Forelimb muscle (tissue), 1 donor: ENCODE results near the gene ANKRD11. TPM values are rescaled to one million over a fixed set of nuclear protein-coding genes. Genes with fewer than 3 reads are reported as not detected.
"Not testable (repeated sequence)": the region's sequence is repeated elsewhere in the genome, so short reads cannot be mapped to it uniquely, and the experiment has no call there.

ENCODE experiments used
- DNase-seq: peaks from one replicate; pipeline ENCODE4 v3.0.0-alpha.2; 2013; ENCODE audit warnings: low read depth
- polyA plus RNA-seq: library from polyadenylated mRNA; unstranded; fragments of 120-200 nt; gene quantifications from one replicate; pipeline ENCODE4 v1.2.1, GENCODE V29; 2013; ENCODE audit not compliant: insufficient read length

ANKRD11 gene
- polyA plus RNA-seq, 1 donor: 55.7 TPM

DNA sequence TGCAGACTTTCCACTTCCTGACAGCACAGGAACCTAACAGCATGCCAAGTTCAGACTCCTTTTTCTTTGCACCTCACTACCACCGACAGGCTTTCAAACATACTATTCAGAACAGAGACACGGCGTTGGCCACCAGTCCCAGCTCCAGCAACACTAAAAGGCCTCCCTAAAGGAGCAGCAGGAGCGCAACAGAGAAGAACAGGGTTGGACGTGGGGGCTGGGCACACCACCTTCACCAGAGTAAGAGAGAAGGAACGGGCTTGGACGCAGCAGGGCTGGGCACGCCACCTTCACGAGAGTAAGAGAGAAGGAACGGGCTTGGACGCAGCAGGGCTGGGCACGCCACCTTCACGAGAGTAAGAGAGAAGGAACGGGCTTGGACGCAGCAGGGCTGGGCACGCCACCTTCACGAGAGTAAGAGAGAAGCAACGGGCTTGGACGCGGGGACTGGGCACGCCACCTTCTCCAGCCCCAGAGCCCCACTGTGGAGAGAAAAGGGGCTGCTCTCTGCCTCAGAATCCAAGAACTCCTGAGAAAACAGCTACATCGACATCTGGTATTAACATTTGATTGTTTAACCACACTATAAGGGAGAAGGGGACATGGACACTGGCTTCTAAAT, 56.9 kb downstream of the ANKRD11 start:
- not testable (repeated sequence) for DNase-seq

- DNase-seq: no peak
Observed at GRCh38 chr16:89431630-89432029, 58.7 kb downstream of the ANKRD11 start.

DNA sequence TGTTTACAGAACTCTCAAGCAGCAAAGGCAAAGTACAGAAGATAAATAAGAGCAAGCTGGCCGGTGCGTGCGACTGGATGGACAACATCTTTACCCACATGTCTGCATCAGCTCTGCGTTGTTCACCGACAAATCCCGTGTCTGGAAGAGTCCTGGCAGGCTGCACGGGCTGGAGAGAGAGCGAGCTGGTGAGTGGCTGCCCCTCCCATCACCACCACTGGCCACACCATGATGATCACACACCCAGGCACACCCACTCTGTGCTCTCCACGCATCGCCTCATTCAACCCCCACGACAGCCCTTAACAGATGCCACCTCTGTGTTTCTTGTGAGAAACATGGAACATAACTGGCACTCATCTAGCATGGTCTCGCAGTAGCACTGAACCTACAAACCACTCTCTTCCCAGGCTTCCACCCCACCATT, 59.2 kb downstream of the ANKRD11 start:
- no peak for DNase-seq

GRCh38 chr16:89430436-89431157, 59.8 kb downstream of the ANKRD11 start:
- no peak for DNase-seq

- DNase-seq: not testable (repeated sequence)
Observed at GRCh38 chr16:89428605-89429004, 61.8 kb downstream of the ANKRD11 start.

DNA sequence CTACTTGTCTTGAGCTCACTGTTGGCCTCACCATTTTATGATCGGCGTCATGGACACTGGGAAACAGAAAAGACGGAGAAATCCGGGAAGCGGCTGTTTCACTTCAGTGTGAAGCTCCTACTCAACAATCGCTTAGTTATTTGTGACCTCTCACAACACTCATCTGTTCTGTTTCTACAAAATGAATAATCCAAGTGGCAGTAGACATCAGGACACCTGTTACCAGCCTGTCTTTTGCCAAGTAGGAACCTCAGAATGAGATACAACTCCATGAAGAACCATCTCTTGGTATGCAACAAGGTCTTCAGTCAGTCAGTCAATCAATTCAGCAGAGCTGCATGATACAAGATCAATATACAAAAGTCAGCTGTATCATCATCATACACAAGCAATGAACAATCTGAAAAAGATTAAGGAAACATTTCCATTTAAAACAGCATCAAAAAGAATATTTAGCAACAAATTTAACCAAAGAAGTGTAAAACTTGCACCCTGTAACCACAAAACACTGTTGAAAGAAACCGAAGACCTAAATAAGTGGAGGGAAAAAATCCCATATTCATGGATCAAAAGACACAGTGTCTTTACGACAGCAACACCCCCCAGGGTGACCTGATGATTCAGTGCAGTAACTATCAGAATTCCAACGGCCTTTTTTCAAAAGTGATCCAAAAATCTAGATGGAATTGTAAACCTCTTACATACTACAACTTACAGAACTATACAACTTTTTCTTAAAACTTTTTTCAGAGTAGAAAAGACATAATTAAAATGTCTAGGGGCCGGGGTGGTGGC, 63.4 kb downstream of the ANKRD11 start:
- no peak for DNase-seq

GRCh38 chr16:89425523-89425922, 64.8 kb downstream of the ANKRD11 start:
- no peak for DNase-seq

GRCh38 chr16:89423681-89424260, 66.6 kb downstream of the ANKRD11 start:
- no peak for DNase-seq

GRCh38 chr16:89422905-89423630, 67.3 kb downstream of the ANKRD11 start:
- no peak for DNase-seq

DNA sequence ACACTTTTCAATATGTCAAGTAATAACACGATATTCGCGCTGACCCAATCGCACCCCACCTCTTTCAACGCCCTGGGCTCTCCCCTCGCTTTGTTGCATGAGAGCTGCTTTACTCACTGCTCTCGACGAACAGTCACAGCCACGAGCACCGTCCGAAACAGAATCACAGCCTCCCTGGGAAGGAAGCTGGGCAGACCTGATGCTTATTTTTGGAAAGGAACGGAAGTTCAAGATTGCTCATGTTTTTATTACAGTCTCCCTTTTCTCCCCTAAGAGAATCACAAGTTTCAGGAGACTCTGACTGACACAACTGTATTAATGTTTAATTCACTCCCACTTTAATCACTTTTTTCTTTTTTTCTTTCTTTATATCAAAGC, 67.8 kb downstream of the ANKRD11 start:
- no peak for DNase-seq

DNA sequence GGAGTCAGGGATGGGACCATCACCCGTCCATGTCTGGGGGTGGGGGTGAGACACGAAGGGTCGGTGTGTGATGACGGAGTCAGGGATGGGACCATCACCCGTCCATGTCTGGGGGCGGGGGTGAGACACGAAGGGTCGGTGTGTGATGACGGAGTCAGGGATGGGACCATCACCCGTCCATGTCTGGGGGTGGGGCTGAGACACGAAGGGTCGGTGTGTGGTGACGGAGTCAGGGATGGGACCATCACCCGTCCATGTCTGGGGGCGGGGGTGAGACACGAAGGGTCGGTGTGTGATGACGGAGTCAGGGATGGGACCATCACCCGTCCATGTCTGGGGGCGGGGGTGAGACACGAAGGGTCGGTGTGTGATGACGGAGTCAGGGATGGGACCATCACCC, 69.1 kb downstream of the ANKRD11 start:
- DNase-seq: not testable (repeated sequence)

DNA sequence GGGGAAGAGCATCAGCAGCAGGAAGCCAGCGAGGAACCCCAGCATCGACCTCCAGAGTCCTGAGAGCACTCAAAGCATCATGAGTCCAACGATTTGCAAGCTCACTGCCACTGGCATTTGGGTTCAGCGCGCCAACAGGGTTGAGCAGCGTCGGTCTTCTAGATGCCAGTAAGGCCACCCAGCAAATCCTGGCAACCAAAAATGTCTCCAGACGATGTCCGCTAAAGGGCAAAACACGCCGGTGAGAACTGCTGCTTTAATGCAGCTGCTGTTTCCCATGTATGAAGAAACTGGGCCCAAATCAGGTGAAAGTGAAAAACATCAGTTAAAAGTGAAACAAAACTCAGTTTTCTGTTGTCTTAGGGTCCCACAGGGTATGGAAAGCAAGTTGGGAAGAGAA, 70.2 kb downstream of the ANKRD11 start:
- no peak for DNase-seq

GRCh38 chr16:89418352-89418751, 72.0 kb downstream of the ANKRD11 start:
- DNase-seq: no peak

- DNase-seq: no peak
Observed at GRCh38 chr16:89417352-89417751, 73.0 kb downstream of the ANKRD11 start.

- DNase-seq: no peak
Observed at GRCh38 chr16:89413811-89414585, 76.4 kb downstream of the ANKRD11 start.

- no peak for DNase-seq
Observed at GRCh38 chr16:89412811-89413210, 77.5 kb downstream of the ANKRD11 start.

DNA sequence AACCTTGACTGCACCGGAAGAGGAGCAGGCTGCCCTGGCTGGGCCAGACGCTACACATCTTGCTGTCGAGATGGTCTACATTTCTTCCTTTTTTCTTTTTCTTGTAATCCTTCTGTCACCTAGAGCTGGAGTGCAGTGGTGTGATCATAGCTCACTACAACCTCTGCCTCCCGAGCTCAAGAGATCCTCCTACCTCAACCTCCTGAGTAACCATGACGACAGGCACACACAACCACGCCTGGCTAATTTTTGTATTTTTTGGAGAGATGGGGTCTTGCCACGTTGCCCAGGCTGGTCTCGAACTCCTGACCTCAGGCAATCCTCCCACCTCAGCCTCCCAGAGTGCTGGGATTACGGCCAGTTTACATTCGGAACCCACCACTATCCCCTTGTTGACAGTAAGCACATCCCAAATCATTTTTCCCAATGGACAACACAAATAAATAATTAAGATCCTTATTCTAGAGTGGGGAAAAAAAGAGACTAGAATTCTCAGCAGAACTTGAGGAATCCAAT, 79.0 kb downstream of the ANKRD11 start:
- DNase-seq: no peak

DNA sequence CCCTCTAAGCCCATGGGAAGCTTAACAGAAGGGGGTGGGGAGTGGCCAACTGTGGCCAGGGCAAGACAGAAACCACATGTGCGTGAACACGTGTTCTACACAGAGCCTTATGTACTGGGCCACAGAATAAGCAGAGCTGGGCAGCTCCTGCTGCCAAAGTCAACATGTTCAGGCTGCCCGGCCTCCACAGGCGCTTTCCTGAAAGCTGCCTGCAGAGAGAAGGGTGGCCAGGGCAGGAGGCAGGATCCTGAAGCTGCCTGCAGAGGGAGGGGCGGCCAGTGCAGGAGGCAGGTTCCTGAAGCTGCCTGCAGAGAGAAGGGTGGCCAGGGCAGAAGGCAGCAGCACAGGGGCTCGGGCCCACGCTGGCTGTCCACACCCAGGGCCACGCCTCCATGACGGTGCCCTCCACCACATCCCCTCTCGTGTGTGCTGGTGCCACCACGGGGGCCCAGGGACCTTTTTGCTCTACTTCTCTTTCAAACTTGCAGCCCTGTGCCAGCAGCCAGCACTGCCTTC, 79.5 kb downstream of the ANKRD11 start:
- no peak for DNase-seq

DNA sequence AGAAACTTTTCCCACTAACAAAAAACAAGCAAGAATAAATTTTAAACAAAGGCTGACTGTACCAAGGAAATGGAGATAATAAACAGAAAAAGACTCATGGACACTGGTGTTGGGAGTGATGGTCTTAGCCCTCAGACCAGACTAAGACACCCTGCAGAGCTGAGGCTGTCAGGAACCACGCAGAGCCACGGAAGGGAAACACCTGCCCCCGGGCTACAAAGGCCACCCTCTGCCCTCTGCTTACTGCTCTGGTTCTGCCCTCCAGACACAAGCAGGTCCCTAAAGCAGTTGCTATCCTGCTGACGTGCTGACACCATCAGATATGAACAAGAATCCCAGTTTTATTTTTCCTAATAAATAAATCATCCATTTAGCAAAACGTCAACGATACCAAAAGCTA, 80.0 kb downstream of the ANKRD11 start:
- no peak for DNase-seq

DNA sequence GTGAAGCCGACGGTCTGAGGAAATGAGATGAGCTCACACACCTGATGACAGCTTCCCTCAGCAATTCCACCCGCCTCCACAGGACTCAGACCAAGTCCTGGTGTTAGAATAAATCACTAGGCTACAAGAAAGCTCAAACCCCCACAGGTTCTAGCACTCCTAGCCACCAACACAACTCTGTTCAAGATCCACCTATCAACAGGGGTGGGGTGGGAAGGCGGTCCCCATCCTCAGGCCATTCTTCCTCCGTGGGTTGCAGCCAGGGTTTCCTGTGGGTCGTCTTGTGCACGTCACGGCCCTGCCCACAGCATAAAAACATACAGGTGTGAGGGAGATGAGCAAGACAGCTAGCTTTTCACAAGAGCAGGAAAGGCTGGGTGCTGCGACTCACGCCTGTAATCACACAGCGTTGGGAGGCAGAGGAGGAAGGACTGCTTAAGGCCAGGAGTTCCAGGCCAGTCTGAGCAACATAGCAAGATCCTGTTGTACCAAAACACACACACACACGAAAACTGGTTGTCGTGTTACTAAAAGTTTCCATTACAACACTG, 81.1 kb downstream of the ANKRD11 start:
- no peak for DNase-seq
